RWPE1 (cell line): ENCODE results near the gene SPATA33.
A peak's percentile ranks its signal among the peaks of the same experiment; 100 is the strongest.

ENCODE experiments used
- CTCF ChIA-PET: fragments of 350-600 bp; sonication (Branson Sonifier 250); formaldehyde crosslinking; extraction: SDS; loops from one replicate; lab custom pipeline; 2021; lab: Yijun Ruan, JAX
- POLR2A ChIA-PET: fragments of 400-600 bp; formaldehyde crosslinking; extraction: SDS; loops from one replicate; lab custom pipeline; 2020; ENCODE audit warnings: antibody characterized with exemption; ENCODE audit not compliant: low non-redundant PET; lab: Yijun Ruan, JAX
- DNase-seq: peaks from one replicate; pipeline ENCODE4 v3.0.0; 2012; ENCODE audit warnings: low spot score
- H3K27ac ChIP-seq: fragments of 450-650 bp; 2 replicates; pipeline ENCODE4 v1.5.1; 2017
- TF ChIP-seq, protein P1 (sequence below): fragments of 450-650 bp; conservative IDR thresholded peaks from 2 replicates; pipeline ENCODE4 v1.5.1; 2017; ENCODE audit warnings: low read depth, mild to moderate bottlenecking

SPATA33 gene

DNA sequence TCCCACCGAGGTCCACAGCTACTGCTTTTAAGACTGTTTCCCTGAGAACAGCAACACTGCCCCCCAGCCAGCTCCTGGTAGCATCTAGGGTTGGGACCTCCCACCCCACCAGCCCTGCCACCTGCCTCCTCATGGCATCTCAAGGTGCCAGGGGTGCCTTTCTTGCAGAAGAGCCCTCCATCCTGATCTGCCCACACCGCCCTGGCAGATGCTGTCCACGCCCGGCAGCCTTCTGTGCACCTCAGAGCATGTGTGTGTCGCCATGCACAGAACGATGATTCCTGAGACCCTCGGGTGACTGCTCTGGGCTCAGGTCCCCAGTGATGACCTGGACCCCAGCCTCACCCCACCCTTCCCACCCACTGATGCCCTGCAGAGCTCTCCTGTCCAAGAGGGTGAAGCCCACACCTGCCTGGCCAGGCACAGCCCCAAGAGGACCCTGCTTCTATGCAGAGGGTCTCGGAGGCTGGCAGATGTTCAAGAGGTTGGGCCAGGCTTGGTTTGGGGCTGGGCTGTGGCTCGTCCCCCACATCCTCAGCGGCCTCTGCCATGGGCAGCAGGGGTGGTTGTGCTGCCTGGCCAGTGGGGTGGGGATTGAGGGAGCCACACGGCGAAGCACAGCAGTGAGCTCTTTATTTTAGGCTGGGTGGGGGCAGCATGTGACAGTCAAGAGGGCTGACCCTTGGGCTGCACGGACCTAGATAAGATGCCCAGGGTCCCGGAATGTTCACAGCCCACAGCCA is 49.1 kb downstream of the SPATA33 start:
- TF ChIP-seq, protein P1, sequence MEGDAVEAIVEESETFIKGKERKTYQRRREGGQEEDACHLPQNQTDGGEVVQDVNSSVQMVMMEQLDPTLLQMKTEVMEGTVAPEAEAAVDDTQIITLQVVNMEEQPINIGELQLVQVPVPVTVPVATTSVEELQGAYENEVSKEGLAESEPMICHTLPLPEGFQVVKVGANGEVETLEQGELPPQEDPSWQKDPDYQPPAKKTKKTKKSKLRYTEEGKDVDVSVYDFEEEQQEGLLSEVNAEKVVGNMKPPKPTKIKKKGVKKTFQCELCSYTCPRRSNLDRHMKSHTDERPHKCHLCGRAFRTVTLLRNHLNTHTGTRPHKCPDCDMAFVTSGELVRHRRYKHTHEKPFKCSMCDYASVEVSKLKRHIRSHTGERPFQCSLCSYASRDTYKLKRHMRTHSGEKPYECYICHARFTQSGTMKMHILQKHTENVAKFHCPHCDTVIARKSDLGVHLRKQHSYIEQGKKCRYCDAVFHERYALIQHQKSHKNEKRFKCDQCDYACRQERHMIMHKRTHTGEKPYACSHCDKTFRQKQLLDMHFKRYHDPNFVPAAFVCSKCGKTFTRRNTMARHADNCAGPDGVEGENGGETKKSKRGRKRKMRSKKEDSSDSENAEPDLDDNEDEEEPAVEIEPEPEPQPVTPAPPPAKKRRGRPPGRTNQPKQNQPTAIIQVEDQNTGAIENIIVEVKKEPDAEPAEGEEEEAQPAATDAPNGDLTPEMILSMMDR, result no peak
- peak overlapping the region; percentile 42 for H3K27ac ChIP-seq
- ChIA-PET CTCF (interaction anchor here (0.6 to 1.2 kb wide), 9 partner anchors 12 to 371 kb away, joined by 3 to 7 read pairs (median 5); partner anchors contain the start of genes PRDM7 and VPS9D1), POLR2A (interaction anchor here (0.6 kb wide), 1 partner anchor 904 kb away, joined by 5 read pairs; no protein-coding TSS in a partner anchor)
- no peak for DNase-seq

GRCh38 chr16:89707695-89708094 is 50.1 kb downstream of the SPATA33 start:
- peak overlapping the region; percentile 42 for H3K27ac ChIP-seq
- ChIA-PET CTCF (no interaction called here), POLR2A (no interaction called here)
- TF ChIP-seq, protein P1, result no peak
- DNase-seq, result no peak

- TF ChIP-seq, protein P1, result no peak
- ChIA-PET POLR2A (no interaction called here), CTCF (interaction anchor here (0.6 kb wide), 1 partner anchor 22 kb away, joined by 3 read pairs; the partner anchor contains the start of gene CDK10)
- no peak for DNase-seq
- no peak overlapping the region for H3K27ac ChIP-seq
Measured at GRCh38 chr16:89708481-89708931, 50.9 kb downstream of the SPATA33 start.

- H3K27ac ChIP-seq, result peak overlapping the region; percentile 47; the same call in 1 of the 2 replicates
- no peak for DNase-seq
- ChIA-PET POLR2A (no interaction called here), CTCF (no interaction called here)
- TF ChIP-seq, protein P1, result no peak
Measured at GRCh38 chr16:89709166-89709565, 51.5 kb downstream of the SPATA33 start.

- TF ChIP-seq, protein P1, result no peak
- DNase-seq, result no peak
- ChIA-PET POLR2A (no interaction called here), CTCF (interaction anchor here (1.1 to 1.3 kb wide), 2 partner anchors 9 to 151 kb away, joined by 3 read pairs; partner anchors contain the start of gene SPATA2L)
- H3K27ac ChIP-seq, result peak overlapping the region; percentile 47
Measured at GRCh38 chr16:89709716-89710432, 52.2 kb downstream of the SPATA33 start.
